Cardiac muscle cell (in vitro differentiated cells and primary cell): ENCODE data around the gene VSIR. TPM values are rescaled to one million over a fixed set of nuclear protein-coding genes. Genes with fewer than 3 reads are reported as not detected.

Source experiments
- DNase-seq, 2 donors: peaks; one replicate each; pipeline versions ENCODE4 v3.0.0 to v3.0.0-alpha.2; 2010 to 2017; ENCODE audit warnings: low read depth in 1 of 2, low spot score in 1 of 2
- H3K27ac ChIP-seq: fragments of 200-600 bp; sonication (generic); 2 replicates; pipeline ENCODE4 v1.5.1; 2016
- H3K27me3 ChIP-seq: fragments of 200-600 bp; sonication (generic); 2 replicates; pipeline ENCODE4 v1.6.0; 2016; ENCODE audit warnings: control low read depth
- H3K36me3 ChIP-seq: fragments of 200-600 bp; sonication (generic); 2 replicates; pipeline ENCODE4 v1.5.1; 2016; ENCODE audit warnings: control low read depth
- H3K4me1 ChIP-seq: fragments of 200-600 bp; sonication (generic); 2 replicates; pipeline ENCODE4 v1.8.1; 2017; ENCODE audit warnings: low read depth, mild to moderate bottlenecking, mixed run types
- H3K4me3 ChIP-seq: fragments of 200-600 bp; sonication (generic); 2 replicates; pipeline ENCODE4 v1.5.1; 2016; ENCODE audit warnings: mild to moderate bottlenecking
- H3K9me3 ChIP-seq: fragments of 200-600 bp; sonication (generic); 2 replicates; pipeline ENCODE4 v1.5.1; 2017; ENCODE audit warnings: low read depth, mild to moderate bottlenecking, control low read depth
- polyA plus RNA-seq: library from polyadenylated mRNA; unstranded; fragments of >200 nt; fragmentation: Nextera tagmentation; extraction: Ambion mirVana; gene quantifications from 2 replicates; pipeline ENCODE4 v1.2.1, GENCODE V29; 2016
- total RNA-seq: library from RNA; depleted of rRNA; stranded (reverse); fragments of >200 nt; gene quantifications from 2 replicates; pipeline ENCODE4 v1.2.3, GENCODE V29; 2016
- TF ChIP-seq, protein P1 (sequence below): IDR thresholded peaks from 2 replicates; pipeline ENCODE4 v1.5.1; 2012; ENCODE audit warnings: low read depth, mild to moderate bottlenecking, low read length

Gene VSIR
- total and polyA plus RNA-seq, 2 experiments from 2014 or later = 1.7 to 1.8 TPM

DNA sequence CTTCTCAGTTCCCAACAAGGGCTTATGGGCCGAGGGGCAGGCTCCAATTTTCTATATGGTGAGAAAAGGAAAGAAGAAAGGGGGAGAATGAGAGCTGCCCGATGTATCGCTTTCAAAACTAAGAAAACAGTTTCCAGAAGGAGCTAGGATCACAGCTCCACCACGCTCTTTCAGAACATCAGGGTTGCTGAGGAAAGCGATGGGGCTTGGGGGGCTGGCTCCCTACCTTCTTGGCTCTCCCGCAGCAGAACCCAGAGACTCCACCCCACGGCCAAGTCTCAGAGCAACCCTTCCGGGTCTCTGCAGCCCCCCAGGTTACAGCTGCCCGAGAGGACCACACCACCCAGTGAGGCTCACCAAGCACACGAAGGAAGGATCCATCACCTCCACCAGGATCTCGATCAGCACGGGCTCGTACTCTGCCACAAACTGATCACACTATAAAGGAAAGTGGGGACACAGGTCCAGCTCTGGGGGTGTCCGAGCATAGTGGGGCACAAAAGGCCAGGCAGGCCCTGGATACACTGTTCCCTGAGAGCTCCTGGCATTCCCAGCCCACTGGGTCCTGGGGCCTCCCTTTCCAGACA is 45.4 kb upstream of the VSIR start:
- TF ChIP-seq, protein P1, sequence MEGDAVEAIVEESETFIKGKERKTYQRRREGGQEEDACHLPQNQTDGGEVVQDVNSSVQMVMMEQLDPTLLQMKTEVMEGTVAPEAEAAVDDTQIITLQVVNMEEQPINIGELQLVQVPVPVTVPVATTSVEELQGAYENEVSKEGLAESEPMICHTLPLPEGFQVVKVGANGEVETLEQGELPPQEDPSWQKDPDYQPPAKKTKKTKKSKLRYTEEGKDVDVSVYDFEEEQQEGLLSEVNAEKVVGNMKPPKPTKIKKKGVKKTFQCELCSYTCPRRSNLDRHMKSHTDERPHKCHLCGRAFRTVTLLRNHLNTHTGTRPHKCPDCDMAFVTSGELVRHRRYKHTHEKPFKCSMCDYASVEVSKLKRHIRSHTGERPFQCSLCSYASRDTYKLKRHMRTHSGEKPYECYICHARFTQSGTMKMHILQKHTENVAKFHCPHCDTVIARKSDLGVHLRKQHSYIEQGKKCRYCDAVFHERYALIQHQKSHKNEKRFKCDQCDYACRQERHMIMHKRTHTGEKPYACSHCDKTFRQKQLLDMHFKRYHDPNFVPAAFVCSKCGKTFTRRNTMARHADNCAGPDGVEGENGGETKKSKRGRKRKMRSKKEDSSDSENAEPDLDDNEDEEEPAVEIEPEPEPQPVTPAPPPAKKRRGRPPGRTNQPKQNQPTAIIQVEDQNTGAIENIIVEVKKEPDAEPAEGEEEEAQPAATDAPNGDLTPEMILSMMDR = no peak
- no peaks in the 10 kb centered on the region for H3K9me3 ChIP-seq
- DNase-seq = no peak
- no peaks in the 10 kb centered on the region for H3K27me3 ChIP-seq
- H3K4me1 ChIP-seq = no peaks in the 10 kb centered on the region
- H3K4me3 ChIP-seq = no peak overlapping the region
- no peak overlapping the region for H3K27ac ChIP-seq
- H3K36me3 ChIP-seq = peaks cover 59% of the 10 kb centered on the region

DNA sequence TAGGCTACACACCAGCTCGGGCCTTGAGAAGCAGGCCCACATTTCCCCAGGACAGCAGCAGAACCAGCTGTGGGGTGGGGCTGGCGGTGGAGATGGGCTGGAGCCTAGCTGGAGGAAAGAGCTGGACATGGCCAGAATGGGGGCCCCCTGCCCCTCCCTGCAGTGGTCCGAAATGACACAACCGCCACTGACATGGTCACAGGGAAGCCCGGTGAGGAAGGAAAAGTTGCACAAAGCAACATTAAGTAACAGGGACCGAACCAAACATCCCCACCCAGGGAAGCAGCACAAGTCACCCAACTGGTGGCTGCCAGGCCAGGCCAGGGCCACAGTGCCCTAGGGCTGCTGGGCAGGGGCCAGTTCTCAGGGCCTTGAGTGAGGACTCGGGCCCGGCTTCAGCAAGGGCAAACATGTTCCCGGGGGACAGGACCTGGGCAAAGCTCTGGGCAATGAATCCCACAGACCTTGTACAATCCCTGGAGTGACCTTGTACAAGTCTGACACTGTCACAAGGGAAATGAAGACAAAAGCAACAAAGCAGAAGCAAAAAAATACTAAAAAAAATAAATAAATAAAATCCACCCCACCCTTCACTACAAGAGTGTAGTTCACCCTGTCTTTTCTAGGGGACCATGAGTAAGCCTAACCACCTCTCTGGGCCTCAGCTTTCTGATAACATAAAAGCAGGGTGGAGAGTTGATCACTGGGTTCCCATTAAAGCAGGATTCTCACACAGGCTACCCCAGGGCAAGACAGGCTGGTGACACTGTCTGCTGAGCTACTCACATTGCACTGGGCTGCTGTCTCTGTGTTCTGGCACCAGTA is 44.7 kb upstream of the VSIR start:
- H3K27ac ChIP-seq = no peak overlapping the region
- H3K4me1 ChIP-seq = no peaks in the 10 kb centered on the region
- no peaks in the 10 kb centered on the region for H3K27me3 ChIP-seq
- no peaks in the 10 kb centered on the region for H3K9me3 ChIP-seq
- DNase-seq = no peak
- H3K36me3 ChIP-seq = peaks cover 53% of the 10 kb centered on the region
- TF ChIP-seq, protein P1 = no peak
- no peak overlapping the region for H3K4me3 ChIP-seq

DNA sequence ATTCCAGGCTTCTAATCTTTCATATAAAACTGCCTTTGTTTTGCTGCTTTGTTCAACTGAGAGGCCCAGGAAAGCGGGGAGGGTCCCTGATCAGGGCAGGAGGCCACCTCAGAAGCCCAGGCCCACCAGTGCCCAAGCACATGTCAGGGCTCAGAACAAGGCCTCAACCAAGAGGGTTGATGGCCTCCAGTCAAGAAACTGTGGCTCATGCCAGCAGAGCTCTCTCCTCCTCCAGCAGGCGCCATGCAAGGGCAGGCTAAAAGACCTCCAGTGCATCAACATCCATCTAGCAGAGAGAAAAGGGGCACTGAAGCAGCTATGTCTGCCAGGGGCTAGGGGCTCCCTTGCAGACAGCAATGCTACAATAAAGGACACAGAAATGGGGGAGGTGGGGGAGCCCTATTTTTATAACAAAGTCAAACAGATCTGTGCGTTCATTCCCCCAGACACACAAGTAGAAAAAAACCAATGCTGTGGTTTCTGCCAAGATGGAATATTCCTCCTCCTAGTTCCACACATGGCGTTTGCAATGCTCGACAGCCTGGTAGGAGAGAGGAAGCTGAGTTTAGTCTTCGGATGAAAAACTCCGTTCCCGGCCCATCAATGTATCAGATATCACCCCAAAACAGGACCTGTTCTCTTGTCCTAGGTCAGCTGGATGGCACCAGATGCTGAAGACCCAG is 43.8 kb upstream of the VSIR start:
- Histone ChIP-seq H3K4me3 (no peak overlapping the region), H3K36me3 (peaks cover 50% of the 10 kb centered on the region), H3K27ac (no peak overlapping the region), H3K4me1 (no peaks in the 10 kb centered on the region), H3K27me3 (no peaks in the 10 kb centered on the region), H3K9me3 (no peaks in the 10 kb centered on the region)
- TF ChIP-seq, protein P1 = no peak
- DNase-seq = no peak

DNA sequence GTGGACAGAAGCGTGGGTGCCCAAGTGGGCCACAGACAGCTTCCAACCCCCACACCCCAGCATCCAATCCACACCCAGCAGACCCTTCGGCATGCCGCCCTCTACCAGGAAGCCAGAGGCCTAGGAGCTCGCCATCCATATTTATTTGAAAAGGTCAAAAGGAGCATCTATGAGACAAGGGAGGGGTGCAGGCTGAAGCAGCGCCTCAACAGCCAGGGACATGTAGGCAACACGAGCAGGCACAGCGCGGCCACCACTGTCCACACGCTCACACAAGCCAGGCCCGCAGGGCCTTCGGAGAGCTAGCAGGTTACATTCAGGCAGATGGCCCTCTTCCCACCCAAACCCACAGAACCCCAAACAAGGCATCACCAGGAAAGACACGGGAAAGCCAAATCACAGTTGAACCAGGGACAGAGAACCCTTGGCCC is 43.1 kb upstream of the VSIR start:
- TF ChIP-seq, protein P1 = no peak
- H3K4me3 ChIP-seq = no peak overlapping the region
- peaks cover 47% of the 10 kb centered on the region for H3K36me3 ChIP-seq
- no peaks in the 10 kb centered on the region for H3K9me3 ChIP-seq
- no peak overlapping the region for H3K27ac ChIP-seq
- DNase-seq = no peak
- no peaks in the 10 kb centered on the region for H3K27me3 ChIP-seq
- no peaks in the 10 kb centered on the region for H3K4me1 ChIP-seq

DNA sequence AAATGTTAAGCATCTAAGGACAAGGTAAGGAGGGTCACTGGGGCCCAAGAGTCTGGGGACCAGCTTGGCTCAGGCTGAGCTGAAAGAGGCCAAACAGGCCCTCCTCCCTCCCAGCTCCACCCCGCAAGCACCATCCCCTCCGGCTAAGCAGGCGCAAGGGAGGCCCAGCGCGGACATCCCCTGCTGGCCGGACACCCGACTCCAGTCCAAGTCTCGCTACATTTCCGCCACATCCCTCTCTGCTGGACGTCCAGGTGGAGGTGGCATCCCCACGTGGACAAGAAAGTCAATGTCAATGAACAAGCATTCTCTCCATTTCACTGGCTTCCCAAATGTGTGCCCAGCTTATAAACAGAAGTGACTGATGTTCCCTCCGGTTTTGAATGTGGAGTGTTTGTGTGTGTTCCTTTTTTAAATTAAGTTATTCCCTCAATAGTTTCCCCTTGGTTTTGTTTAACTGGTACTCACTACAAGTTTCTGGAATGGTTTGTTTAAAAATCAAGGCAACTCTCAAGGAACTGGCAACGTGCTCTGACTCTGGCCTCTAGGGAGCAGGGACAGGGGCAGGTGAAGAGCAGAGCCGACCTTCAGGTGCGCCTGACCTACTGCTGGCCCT is 42.3 kb upstream of the VSIR start:
- DNase-seq = no peak
- H3K4me1 ChIP-seq = no peaks in the 10 kb centered on the region
- H3K9me3 ChIP-seq = no peaks in the 10 kb centered on the region
- no peak overlapping the region for H3K4me3 ChIP-seq
- no peaks in the 10 kb centered on the region for H3K27me3 ChIP-seq
- TF ChIP-seq, protein P1 = no peak
- H3K36me3 ChIP-seq = peaks cover 39% of the 10 kb centered on the region
- H3K27ac ChIP-seq = no peak overlapping the region
